Suprapubic skin (tissue), 4 donors: ENCODE measurements around the gene DLGAP4. TPM values are rescaled to one million over a fixed set of nuclear protein-coding genes. Genes with fewer than 3 reads are reported as not detected.

Experiments
- DNase-seq, 2 donors: peaks; one replicate each; pipeline ENCODE4 v3.0.0-alpha.2; 2019; ENCODE audit warnings: low spot score in 2 of 2
- H3K27ac ChIP-seq: fragments of 200-600 bp; sonication (generic); one replicate; pipeline ENCODE4 v1.5.1; 2019
- H3K27me3 ChIP-seq: fragments of 200-600 bp; sonication (generic); one replicate; pipeline ENCODE4 v1.5.1; 2019
- H3K36me3 ChIP-seq: fragments of 200-600 bp; sonication (generic); one replicate; pipeline ENCODE4 v1.5.1; 2019
- H3K4me1 ChIP-seq: fragments of 200-600 bp; sonication (generic); one replicate; pipeline ENCODE4 v1.5.1; 2019
- H3K4me3 ChIP-seq: fragments of 200-600 bp; sonication (generic); one replicate; pipeline ENCODE4 v1.5.1; 2019; ENCODE audit warnings: mild to moderate bottlenecking
- H3K9me3 ChIP-seq: fragments of 200-600 bp; sonication (generic); one replicate; pipeline ENCODE4 v1.5.1; 2019
- CTCF ChIP-seq, 2 donors: fragments of 200-600 bp in 1 of 2; fragments of 450-650 bp in 1 of 2; sonication (generic) in 1 of 2; IDR thresholded peaks; one replicate each; pipeline ENCODE4 v1.5.1; 2016 to 2019; ENCODE audit warnings: antibody characterized with exemption in 2 of 2, mild to moderate bottlenecking in 1 of 2, moderate library complexity in 1 of 2
- EP300 ChIP-seq: sonication (generic); formaldehyde crosslinking; IDR thresholded peaks from one replicate; pipeline ENCODE4 v1.6.1; 2017; ENCODE audit warnings: antibody characterized with exemption
- POLR2A ChIP-seq, 2 donors: fragments of 450-650 bp; IDR thresholded peaks; one replicate each; pipeline ENCODE4 v1.6.1; 2017; ENCODE audit warnings: antibody characterized with exemption in 2 of 2, mild to moderate bottlenecking in 2 of 2, moderate library complexity in 2 of 2
- POLR2AphosphoS5 ChIP-seq, 3 donors: sonication (generic); formaldehyde crosslinking; IDR thresholded peaks; one replicate each; pipeline ENCODE4 v1.6.1; 2017; ENCODE audit warnings: antibody characterized with exemption in 3 of 3
- WGBS: methylation state at CpG from one replicate; pipeline ENCODE4 v1.1.5; 2018; 5-methylcytosine and 5-hydroxymethylcytosine counted together
- total RNA-seq, 4 donors: library from RNA; depleted of rRNA; stranded (reverse); fragments of >200 nt; gene quantifications; one replicate each; pipeline ENCODE4 v1.1.0, GENCODE V29; 2016

Gene DLGAP4
- total RNA-seq, 4 donors from 2014 or later, result 69.5 to 120 (median 96.8) TPM

GRCh38 chr20:36362978-36363713, 57.0 kb downstream of the DLGAP4 start:
- Histone ChIP-seq H3K4me3 (no peak overlapping the region), H3K4me1 (no peaks in the 10 kb centered on the region), H3K9me3 (no peaks in the 10 kb centered on the region), H3K27ac (no peak overlapping the region), H3K36me3 (no peaks in the 10 kb centered on the region), H3K27me3 (peaks cover 27% of the 10 kb centered on the region)
- no peak for TF ChIP-seq POLR2AphosphoS5 (IDR thresholded peaks at IDR 0.05)
- TF ChIP-seq EP300, result no peak
- no peak for TF ChIP-seq POLR2A (IDR thresholded peaks at IDR 0.05)
- TF ChIP-seq CTCF (IDR thresholded peaks at IDR 0.05), result no peak
- no peak for DNase-seq
- WGBS, result 71% methylated on average over 9 of the region's 9 CpGs

GRCh38 chr20:36364506-36364905, 58.4 kb downstream of the DLGAP4 start:
- Histone ChIP-seq H3K27me3 (peaks cover 34% of the 10 kb centered on the region), H3K4me1 (no peaks in the 10 kb centered on the region), H3K4me3 (no peak overlapping the region), H3K9me3 (no peaks in the 10 kb centered on the region), H3K36me3 (no peaks in the 10 kb centered on the region), H3K27ac (no peak overlapping the region)
- whole genome bisulfite sequencing, result 89% methylated on average over 4 of the region's 4 CpGs
- no peak for DNase-seq
- TF ChIP-seq POLR2A (IDR thresholded peaks at IDR 0.05), result no peak
- TF ChIP-seq EP300, result no peak

GRCh38 chr20:36366623-36367369, 60.7 kb downstream of the DLGAP4 start:
- no peaks in the 10 kb centered on the region for H3K4me1 ChIP-seq
- H3K27ac ChIP-seq, result no peak overlapping the region
- peaks cover 22% of the 10 kb centered on the region for H3K27me3 ChIP-seq
- no peak overlapping the region for H3K4me3 ChIP-seq
- DNase-seq, result no peak
- TF ChIP-seq CTCF (IDR thresholded peaks at IDR 0.05) (no peak), EP300 (no peak)
- 79% methylated on average over 16 of the region's 16 CpGs for WGBS
- no peaks in the 10 kb centered on the region for H3K36me3 ChIP-seq
- H3K9me3 ChIP-seq, result no peaks in the 10 kb centered on the region

GRCh38 chr20:36367370-36367745, 61.2 kb downstream of the DLGAP4 start:
- no peak for DNase-seq
- Histone ChIP-seq H3K4me3 (no peak overlapping the region), H3K4me1 (no peaks in the 10 kb centered on the region), H3K9me3 (no peaks in the 10 kb centered on the region), H3K36me3 (no peaks in the 10 kb centered on the region), H3K27ac (no peak overlapping the region), H3K27me3 (peaks cover 22% of the 10 kb centered on the region)
- WGBS, result 100% methylated on average over 1 of the region's 4 CpGs
- TF ChIP-seq CTCF (IDR thresholded peaks at IDR 0.05) (no peak), EP300 (no peak), POLR2AphosphoS5 (IDR thresholded peaks at IDR 0.05) (no peak), POLR2A (IDR thresholded peaks at IDR 0.05) (no peak)

GRCh38 chr20:36367907-36368799, 62.0 kb downstream of the DLGAP4 start:
- H3K9me3 ChIP-seq, result no peaks in the 10 kb centered on the region
- DNase-seq, result no peak
- peaks cover 22% of the 10 kb centered on the region for H3K27me3 ChIP-seq
- no peak for TF ChIP-seq POLR2A (IDR thresholded peaks at IDR 0.05)
- no peak for TF ChIP-seq CTCF (IDR thresholded peaks at IDR 0.05)
- no peak for TF ChIP-seq POLR2AphosphoS5 (IDR thresholded peaks at IDR 0.05)
- TF ChIP-seq EP300, result no peak
- no peak overlapping the region for H3K4me3 ChIP-seq
- H3K36me3 ChIP-seq, result no peaks in the 10 kb centered on the region
- H3K4me1 ChIP-seq, result no peaks in the 10 kb centered on the region
- WGBS, result 66% methylated on average over 12 of the region's 12 CpGs
- no peak overlapping the region for H3K27ac ChIP-seq
